ENCODE results near the gene GYG1. TPM values are rescaled to one million over a fixed set of nuclear protein-coding genes. Genes with fewer than 3 reads are reported as not detected.
A peak's percentile ranks its signal among the peaks of the same experiment; 100 is the strongest.

GYG1 gene
- total RNA-seq, 1 donor from 2014 or later = 21.3 TPM

GRCh38 chr3:148999806-149000205, 8.5 kb downstream of the GYG1 start:
- DNase-seq (ENCODE audit: low read depth) (no peak), FAIRE-seq (no peak)
- Histone ChIP-seq H3K27me3 (ENCODE audit: control insufficient read depth, insufficient read depth, low read length) (no peaks in the 10 kb centered on the region), H3K36me3 (ENCODE audit: control insufficient read depth, insufficient read depth, low read length) (peaks cover under 1% of the 10 kb centered on the region), H3K4me3 (ENCODE audit: low read depth, low read length) (no peak overlapping the region)
- no peak for TF ChIP-seq CTCF (IDR thresholded peaks at IDR 0.05; ENCODE audit: insufficient read depth, low read length, severe bottlenecking)

GRCh38 chr3:149000206-149000745, 8.9 kb downstream of the GYG1 start:
- no peaks in the 10 kb centered on the region for H3K27me3 ChIP-seq (ENCODE audit: control insufficient read depth, insufficient read depth, low read length)
- DNase-seq (ENCODE audit: low read depth) = peak; percentile 9
- H3K4me3 ChIP-seq (ENCODE audit: low read depth, low read length) = no peak overlapping the region
- no peaks in the 10 kb centered on the region for H3K36me3 ChIP-seq (ENCODE audit: control insufficient read depth, insufficient read depth, low read length)
- no peak for FAIRE-seq
- no peak for TF ChIP-seq CTCF (IDR thresholded peaks at IDR 0.05; ENCODE audit: insufficient read depth, low read length, severe bottlenecking)

- TF ChIP-seq CTCF (IDR thresholded peaks at IDR 0.05; ENCODE audit: insufficient read depth, low read length, severe bottlenecking) = no peak
- no peak overlapping the region for H3K4me3 ChIP-seq (ENCODE audit: low read depth, low read length)
- DNase-seq (ENCODE audit: low read depth) (no peak), FAIRE-seq (no peak)
- H3K36me3 ChIP-seq (ENCODE audit: control insufficient read depth, insufficient read depth, low read length) = no peaks in the 10 kb centered on the region
- H3K27me3 ChIP-seq (ENCODE audit: control insufficient read depth, insufficient read depth, low read length) = no peaks in the 10 kb centered on the region
Measured at GRCh38 chr3:149001727-149002126, 10.4 kb downstream of the GYG1 start.

- no peak for TF ChIP-seq CTCF (IDR thresholded peaks at IDR 0.05; ENCODE audit: insufficient read depth, low read length, severe bottlenecking)
- Histone ChIP-seq H3K27me3 (ENCODE audit: control insufficient read depth, insufficient read depth, low read length) (no peaks in the 10 kb centered on the region), H3K36me3 (ENCODE audit: control insufficient read depth, insufficient read depth, low read length) (no peaks in the 10 kb centered on the region), H3K4me3 (ENCODE audit: low read depth, low read length) (no peak overlapping the region)
- no peak for FAIRE-seq
- peak; percentile 49 for DNase-seq (ENCODE audit: low read depth)
Measured at GRCh38 chr3:149003653-149004305, 12.4 kb downstream of the GYG1 start.

- H3K27me3 ChIP-seq (ENCODE audit: control insufficient read depth, insufficient read depth, low read length) = no peaks in the 10 kb centered on the region
- no peak for FAIRE-seq
Measured at GRCh38 chr3:149004622-149005021, 13.3 kb downstream of the GYG1 start.

More at GRCh38 chr3:149004622-149005021, 13.3 kb downstream of the GYG1 start:
- H3K4me3 ChIP-seq (ENCODE audit: low read depth, low read length) = no peak overlapping the region
- no peak for DNase-seq (ENCODE audit: low read depth)
- TF ChIP-seq CTCF (IDR thresholded peaks at IDR 0.05; ENCODE audit: insufficient read depth, low read length, severe bottlenecking) = no peak
- peaks cover 4% of the 10 kb centered on the region for H3K36me3 ChIP-seq (ENCODE audit: control insufficient read depth, insufficient read depth, low read length)
